CD4-positive, alpha-beta T cell treated with Interleukin-10 for 1 hour (primary cell): ENCODE measurements around the gene NRXN2.
"Not testable (repeated sequence)": the region's sequence is repeated elsewhere in the genome, so short reads cannot be mapped to it uniquely, and the experiment has no call there.

Experiments
- DNase-seq: peaks from one replicate; pipeline ENCODE4 v3.0.0-alpha.2; 2020

NRXN2 gene

DNA sequence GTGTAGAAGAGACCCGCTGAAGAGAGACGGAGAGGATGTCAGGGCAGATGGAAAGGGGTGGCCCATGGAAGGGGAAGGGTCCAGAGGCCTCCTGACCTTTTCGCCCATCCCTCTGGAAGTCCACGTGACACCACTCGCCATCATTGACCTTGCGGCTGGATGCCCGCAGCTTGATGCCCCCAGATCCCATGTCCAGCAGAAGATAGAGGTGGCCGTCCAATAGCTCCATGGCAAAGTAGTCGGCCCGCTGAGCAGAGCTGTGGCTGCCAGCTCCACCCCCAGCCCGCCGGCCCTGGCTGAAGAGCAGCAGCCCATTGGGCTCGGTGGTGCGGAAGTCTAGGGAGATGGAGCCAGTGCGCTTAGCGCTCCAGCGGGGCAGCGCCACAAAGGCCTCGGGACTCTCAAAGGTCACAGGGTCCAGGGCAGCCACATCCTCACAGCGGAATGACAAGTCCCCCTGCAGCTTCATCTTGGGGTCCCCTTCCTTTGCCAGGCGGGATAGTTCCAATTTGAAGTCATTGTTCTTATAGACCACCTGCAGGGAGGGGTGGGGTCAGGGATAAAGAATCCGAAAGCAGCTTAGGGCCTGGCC is 55.7 kb downstream of the NRXN2 start:
- DNase-seq = no peak

DNA sequence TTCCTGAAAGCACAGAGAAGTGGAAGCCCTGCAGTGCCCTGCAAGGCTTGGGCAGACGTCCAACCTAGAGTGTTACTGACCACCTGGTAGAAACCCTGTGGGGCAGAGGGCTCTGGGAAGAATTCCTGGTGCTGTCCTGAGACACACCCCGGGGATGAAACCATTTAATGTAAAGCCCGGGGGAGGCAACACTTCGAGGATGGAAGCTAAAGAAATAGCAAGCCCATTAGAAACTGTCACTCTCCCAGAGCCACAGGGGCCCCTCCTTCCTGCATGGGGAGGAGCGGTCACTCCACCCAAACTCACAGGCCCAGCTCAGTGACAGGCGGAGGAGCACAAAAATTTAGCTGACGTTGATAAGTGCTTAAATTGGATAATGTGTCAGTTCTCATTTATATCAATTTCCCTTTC is 57.6 kb downstream of the NRXN2 start:
- no peak for DNase-seq

DNA sequence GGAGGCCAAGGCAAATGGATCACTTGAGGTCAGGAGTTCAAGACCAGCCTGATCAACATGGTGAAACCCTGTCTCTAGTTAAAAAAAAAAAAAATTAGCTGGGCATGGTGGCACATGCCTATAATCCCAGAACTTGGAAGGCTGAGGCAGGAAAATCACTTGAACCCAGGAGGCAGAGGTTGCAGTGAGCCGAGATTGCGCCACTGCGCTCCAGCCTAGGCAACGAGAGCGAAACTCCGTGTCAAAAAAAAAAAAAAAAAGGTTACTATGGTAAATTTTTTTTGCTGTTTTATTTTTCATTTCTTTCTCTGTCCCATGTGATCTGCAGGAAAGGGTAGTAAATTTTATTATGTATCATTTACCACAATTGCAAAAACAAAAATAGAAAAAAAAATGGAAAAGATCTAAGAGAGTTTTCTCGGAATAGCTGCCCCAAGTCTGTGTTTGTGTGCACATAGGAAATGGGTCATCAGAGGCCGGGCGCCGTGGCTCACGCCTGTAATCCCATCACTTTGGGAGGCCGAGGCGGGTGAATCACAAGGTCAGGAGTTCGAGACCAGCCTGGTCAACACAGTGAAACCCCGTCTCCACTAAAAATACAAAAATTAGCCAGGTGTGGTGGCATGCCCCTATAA is 58.6 kb downstream of the NRXN2 start:
- DNase-seq = not testable (repeated sequence)

DNA sequence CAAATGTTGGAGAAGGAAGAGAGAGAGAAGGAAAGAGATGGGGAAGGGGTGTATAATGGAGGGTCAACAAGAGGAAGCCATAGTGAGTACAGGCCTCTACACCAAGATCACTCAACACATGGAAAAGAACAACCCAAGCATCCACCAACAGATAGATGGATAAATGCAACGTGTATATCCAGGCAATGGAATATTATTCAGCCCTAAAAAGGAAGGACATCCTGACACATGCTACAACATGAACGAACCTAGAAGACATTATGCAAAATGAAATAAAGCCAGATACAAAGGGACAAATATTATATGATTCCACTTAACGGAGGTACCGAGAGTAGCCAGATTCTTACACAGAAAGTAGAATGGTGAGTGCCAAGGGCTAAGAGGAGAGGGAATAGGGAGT is 59.3 kb downstream of the NRXN2 start:
- DNase-seq = no peak

DNA sequence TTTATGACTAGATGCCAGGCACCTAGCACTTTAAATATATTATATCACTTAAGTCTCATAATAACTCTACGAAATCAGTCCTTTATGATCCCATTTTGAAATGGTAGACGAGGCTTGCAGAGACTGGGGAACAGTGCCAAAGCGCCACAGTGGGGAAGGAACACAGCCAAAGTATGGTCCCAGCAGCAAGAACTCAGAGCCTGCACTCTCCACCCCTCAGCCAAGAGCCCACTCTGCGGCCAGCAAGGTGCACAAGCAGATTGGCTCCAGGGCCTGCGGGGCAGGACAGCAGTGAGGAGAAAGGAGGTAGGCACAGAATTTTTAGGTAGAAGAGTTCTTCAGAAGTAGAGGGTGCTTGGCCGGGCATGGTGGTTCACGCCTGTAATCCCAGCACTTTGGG is 61.4 kb downstream of the NRXN2 start:
- no peak for DNase-seq

DNA sequence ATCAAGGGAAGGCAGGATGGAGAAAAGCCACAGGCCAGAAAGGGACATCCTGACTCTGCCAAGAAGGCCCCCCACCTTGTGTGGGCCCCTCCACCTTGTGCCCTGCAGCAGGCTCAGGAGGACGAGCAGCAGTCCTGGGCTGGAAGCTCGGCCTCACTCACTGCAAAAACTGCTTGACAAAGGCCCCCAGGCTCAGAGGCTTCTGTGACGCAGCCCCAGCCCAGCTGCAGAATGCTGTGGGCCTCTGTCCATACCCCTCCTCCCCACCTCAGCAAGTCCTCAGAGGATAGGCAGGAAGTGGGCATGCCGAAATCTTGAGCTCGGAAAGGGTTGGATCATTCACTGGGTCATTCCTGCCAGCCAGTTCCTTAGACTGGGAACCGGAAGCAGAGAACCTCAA is 61.9 kb downstream of the NRXN2 start:
- DNase-seq = no peak

DNA sequence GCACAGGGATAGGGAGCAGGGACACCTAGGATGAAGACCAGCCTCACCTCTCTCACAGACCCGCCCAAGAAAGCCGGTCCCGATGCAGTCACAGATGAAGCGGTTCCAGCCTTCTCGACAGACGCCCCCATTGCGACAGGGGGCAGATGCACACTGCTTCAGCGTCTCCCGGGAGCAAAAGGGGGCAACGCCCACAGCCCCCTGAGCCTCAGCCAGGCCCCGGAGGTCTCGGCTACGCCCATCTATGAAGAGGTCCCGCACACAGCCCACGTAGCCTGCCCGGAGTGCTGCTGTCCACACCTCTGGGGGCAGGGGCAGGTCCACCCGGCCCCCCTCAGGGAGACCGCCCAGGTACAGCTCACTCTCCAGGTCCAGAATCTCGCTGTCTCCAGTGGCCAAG is 62.3 kb downstream of the NRXN2 start:
- DNase-seq = no peak

DNA sequence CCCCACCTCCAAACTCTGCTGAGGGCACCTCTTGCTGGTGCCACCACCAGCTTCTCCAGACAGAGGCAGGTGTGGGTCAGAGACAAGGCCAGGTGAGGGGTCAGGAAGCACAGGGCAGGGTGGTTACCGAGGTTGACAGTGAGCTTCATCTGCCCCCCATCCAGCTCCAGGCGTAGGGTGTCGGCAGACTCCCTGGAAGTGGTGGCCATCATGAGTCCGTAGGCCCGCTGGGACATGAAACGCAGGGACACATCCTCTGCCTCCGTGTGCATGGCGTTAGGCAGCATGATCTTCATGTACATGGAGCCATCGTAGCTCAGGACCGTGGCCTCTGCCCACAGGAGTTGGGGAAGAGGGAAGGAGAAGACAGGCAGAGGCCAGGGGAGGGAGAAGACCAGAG is 62.8 kb downstream of the NRXN2 start:
- DNase-seq = no peak

DNA sequence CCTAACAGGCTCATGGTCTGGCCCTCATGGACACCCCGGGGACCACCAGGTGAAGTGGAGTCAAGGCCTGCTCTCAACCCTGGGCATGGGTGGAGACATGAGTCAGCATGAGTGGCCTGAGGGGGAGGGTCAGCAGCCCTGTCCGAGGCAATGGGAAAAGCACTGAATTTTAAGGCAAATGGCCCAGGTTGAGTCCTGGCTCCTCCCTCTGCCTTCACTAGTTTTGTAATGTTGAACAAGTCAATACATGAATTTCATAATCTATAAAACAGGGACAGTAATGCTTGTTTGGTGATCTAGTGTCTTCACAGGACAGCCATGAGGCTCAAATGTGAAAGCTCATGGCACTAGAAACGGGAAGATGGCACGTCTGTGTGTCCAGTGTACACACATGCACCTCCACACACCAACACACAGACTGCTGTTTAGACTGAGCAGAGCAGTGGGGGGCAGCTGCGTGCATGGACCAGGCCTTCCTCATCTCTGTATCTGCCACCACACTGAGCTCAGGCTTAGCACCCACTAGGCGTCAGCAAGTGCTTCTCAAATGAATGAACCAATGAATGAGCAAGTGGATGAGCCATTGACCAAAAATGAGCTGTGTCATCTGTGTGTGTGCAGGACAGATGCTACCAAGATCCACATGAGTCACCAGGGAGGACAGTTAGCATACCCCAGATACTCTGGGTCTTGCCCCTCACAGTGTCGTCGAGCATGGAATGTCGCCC is 63.4 kb downstream of the NRXN2 start:
- no peak for DNase-seq

DNA sequence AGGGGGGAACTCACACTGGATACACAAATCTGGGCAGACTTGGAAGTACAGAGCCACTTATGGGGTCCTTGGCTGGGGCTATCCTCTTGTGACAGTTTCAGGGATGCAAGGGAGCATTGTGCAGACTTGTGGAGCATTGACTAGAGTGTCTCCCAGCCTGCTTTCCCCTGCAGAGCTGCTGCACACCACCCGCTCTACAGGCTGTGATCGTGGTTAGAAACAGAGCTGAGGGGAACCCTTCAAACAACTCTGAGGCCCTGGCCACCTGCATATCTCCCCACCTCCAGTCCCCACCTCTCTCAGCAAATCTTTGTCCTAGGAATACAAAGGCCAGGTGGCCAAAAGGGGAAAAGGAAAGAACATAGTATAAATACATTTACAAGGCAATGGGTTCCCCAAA is 64.7 kb downstream of the NRXN2 start:
- DNase-seq = no peak

DNA sequence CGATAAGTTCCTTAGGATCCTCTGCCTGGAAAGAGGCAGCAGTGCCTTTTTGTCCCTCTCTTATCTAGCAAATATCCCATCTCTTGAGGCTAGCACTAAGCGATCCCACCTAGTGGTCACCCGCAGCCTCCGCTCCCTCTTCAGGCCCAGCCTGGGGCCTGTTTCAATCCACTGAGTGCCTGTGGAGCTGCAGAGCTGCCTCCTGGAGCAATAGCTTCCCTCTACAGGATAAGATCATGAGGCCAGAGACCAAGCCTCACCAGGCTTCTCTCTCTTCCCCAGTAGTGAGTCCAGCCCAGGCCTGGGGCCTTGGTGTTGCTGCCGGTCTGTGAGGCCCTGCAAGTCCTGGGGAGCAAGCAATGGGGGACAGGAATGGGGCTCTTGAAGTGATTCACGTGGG is 66.1 kb downstream of the NRXN2 start:
- DNase-seq = no peak

DNA sequence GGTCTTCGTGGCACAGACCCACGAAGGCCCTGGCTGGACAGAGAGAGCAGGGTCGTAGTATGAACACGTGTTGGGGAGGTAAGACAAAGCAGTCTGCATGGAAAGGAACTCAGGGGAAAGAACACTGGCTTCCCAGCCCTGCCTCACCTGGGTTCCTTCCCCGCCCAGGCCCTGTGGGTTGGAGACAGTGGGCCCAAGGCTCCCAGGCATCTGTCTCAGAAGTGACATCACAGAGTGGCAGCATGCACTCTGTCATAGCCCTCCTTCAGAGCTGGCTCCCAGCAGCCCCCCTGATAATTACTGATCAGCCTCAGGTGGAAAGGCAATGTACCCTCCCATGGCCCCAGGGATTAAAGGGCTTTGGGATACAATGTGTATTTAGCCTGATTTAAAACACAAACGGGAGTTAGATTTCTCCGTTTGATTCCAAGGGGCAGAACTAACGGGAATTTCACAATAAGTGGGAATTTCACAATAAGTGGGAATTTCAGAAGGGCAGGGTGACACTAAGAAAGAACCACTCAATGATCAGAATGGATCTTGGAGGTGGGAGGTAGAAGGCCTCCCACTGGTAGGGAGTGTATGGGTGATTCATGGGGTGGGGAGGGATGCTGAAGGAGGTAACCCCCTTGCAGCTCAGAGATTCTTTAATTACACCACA is 66.9 kb downstream of the NRXN2 start:
- no peak for DNase-seq

DNA sequence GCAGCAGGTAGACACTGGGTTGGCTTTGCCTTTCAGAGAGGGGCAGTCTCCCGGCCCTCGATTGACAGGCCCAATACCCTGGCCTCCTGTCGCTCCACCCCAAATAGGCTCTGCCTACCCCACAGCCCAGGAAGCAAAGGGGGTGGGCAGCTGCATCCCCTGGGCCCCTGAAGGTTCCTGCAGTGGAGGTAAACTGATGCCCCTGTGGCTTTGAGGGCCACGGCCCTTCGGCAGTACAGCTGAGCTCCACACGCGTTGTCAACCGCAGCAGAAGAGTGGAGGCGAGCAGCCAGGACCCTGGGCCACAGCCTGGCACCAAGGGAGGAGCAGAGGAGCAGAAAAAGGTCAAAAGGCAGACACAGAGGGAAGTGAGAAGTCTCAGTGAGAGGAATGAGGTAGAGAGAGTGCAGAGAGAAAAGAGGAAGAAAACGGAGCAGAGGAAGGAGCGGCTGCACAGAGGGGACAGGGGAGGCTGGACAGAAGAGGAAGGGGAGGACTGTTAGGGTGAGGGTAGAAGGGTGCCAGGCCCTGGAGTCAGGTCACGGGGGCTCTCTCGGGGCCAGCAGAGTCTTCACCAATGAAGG is 67.9 kb downstream of the NRXN2 start:
- DNase-seq = no peak

DNA sequence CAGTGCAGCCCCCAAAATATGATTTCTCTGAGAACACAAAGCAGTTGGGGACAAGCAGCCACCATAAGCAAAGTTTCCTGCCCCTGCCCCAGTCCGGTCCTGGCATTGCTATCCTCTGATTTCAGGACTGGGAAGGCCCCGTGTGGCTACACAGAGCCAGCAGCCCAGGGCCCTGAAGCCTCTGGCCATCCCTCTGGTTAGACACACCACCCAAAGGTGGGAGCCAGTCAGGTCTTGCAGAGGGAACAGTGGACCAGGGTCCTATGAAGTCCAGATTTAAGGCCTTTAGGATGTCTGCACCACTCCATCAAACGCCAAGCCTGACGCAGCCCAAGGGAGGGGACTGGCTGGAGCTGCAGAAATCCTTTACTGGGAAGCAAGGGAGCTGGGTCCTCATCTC is 68.6 kb downstream of the NRXN2 start:
- DNase-seq = no peak

DNA sequence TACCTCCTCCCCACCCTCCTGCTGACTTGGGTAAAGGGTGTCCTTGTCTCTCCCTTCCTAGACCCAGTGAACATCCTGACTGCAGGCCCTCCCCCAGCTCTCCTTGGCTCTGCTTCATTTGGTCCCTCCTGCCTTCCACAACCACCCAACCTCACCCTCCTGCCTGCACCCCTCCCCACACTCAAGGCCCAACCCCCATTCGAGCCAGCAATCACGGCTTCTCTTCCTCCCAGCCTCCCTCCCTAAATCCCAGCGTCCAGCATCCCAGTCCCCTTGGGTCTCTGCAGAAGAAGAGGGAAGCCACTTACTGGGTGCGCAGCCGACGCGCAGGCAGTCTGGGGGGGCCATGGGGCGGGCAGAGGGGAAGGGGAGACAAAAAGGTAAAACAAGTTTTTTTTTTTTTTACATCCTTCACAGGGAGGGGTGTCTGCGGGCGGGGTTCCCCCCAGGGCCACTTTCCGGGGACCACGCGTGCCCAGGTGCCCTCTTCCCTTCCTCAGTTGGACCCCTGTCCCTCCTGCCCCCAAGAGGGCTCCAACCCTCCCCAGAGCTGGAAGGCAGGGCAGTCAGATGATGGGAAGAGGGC is 69.5 kb downstream of the NRXN2 start:
- no peak for DNase-seq

DNA sequence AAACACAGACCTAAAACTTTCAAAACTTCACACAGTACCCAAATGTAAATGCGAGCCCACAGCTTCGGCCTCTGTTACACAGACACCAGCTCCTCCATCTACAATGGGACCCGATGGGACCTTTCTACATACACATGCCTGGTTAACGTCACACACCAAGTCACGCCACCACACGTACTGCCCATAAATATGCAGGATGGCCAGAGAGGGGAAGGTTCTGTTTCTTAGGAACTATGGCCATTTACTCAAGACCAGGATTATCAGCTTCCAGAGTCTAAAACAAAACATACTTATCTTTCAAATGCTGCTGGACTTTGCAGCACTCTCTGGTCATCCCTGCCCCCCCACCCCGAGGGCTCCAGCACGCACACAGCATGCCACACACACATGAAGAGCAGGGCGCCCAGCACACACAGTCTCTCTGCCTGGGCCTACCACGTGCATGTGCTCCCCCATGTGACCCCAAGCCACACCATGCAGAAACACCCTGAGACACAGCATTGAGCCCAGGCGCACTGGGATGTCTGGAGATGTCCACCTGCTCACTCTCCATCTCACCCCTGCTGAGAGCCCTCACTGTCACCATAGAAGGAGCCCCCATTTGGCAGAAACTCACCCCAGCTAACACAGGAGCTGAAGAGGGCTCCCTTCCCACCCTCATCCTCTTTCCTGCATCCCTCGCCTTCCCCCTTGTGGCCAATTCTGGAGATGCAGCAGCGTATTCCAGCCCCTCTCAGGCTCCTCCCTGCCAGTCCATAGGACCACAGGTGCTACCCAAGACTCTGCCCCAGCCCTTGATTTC is 70.2 kb downstream of the NRXN2 start:
- peak; percentile 74 for DNase-seq

DNA sequence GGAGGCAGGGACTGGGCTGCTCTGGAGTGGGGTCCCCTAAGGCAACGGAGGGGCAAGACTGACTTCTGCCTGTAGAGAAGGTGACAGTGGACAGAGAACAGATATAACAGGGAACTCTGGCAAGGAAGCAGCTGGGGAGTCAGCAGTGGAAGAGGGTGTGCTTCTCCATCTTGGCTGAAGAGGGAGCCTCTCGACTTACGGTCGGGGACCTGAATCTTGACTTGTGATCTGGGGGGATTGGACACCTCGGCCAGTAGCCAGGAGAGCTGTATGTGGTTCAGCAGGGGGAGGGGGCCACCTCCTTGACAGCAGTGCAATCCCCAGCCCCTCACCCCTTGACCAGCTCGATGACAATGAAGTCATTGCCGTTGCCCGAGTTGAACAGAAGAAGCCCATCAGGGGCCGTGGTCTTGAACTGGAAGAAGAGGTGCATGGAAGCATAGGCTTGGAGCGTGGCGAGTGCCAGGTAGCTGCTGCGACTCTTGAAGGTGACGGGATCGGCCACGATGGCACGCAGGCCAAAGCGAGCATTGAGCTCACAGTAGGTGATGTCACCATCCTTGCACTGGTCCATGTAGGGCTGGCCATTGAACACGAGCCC is 72.0 kb downstream of the NRXN2 start:
- no peak for DNase-seq

DNA sequence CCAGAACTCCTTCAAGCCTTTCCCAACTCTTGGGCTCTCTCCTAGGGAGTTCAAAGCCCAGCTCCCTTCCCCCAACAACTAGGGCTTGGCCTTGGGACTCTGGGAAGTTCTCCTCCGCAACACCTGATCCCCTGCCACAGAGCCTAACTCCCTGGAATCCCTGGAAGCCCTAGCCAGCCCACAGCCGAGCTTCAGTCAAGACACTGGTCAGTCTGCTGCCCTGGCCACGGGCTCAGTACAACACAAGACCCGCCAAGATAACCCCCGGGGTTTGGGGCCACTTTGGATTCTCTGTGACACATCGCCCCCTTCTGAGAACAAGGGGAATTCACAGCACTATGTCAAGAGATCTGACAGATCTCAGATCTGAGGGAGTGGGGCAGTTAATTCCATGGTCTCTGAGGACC is 73.7 kb downstream of the NRXN2 start:
- no peak for DNase-seq

DNA sequence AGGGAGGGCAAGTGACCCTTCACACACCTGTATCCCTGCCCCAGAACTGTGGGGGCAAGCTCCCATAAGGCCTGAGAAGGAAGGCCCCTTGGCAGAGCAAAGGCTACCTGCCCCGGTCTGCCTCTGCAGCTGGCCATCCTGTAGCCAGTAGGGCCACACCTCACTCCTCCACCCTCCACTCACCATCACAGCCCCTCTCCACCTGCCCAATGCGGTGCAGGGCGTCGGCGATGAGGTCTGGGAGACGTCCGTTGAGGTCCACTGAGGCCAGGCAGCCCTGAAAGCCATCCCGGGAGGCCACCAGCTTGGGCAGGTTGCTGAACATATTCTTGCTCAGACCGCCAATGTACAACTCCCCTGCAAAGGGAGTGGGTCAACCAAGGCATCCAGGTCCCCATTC is 74.4 kb downstream of the NRXN2 start:
- no peak for DNase-seq

DNA sequence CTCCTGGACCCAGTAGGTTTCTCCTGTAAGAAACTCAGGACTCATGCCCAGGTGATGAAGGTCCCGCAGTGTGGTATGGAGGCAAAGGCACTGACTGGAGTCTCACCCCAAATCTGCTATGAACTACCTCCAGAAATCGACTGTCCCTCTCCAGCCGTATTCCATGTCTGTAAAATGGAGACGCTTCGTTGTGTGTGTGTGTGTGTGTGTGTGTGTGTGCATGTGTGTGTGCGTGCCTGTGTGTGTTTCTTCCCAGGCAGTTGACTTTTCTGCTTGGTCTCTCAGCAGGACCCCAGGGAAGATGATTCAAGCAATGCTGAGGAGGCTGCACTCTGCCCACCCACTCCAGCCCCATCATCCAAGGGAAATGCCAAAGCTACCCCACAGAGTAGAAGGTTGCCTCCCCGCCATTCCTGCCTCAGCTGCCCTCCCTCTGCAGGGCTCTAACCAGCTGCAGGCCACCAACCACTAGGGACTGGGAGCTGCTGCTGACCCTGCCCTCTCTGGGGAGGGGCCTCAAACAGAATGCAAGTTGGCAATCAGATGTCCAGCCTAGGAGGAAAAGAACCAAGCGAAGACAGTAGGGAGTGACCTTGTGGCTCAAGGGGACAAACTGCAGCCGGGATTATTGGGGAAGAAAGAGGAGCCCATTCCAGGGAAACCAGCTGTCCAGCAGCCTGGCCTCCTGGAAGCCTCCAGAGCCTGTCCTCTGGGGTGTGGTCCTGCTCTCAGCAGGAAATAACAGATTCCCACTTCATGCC is 75.8 kb downstream of the NRXN2 start:
- no peak for DNase-seq

DNA sequence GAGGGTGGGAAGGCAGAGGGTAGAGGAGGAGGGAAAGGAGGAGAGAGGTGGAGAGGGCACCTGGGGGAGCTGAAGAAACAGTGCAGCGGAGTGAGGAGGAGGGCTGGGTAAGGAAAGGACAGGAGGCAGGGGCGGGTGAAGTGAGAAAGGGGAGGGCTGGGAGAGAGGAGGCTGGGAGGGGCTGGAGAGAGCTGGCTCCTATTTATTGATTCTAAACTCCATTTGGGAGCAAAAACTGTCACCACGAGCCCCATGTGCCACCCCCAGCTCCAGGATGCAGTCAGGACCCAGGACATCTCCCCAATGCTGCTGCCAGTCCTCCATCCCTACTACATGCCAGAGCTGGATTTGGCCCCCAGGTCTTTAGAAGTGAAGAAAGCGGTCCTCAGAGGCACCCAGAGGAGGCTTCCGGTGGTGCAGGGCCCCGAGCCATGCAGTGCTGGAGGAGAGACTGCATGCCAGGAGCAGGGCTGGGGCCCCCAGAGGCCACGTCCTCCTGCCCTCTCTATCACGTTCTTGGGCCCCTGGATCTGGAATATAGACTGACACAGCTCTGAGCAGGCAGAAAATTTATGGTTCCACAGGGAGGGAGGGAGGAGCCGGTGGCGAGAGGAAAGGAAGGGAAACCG is 78.2 kb downstream of the NRXN2 start:
- DNase-seq = no peak
